ENCODE measurements around the gene DDB1.

GRCh38 chr11:61287338-61287977 lies 45.4 kb downstream of the DDB1 start:
- no peak for TF ChIP-seq CTCF (IDR thresholded peaks at IDR 0.05 in 4 of 5, conservative IDR thresholded peaks at IDR 0.05 in 1 of 5)
- TF ChIP-seq POLR2A (IDR thresholded peaks at IDR 0.05): no peak

All from gastrocnemius medialis (tissue), 4 donors.